Mesothelial cell of epicardium (in vitro differentiated cells): ENCODE measurements around the gene ZNF213. TPM values are rescaled to one million over a fixed set of nuclear protein-coding genes. Genes with fewer than 3 reads are reported as not detected.

ENCODE experiments used
- DNase-seq, 2 experiments: peaks; one replicate each; pipeline ENCODE4 v3.0.0; 2021; ENCODE audit warnings: low spot score in 2 of 2; ENCODE audit not compliant: unreplicated experiment in 2 of 2
- H3K27ac Mint-ChIP-seq: 2 replicates; pipeline ENCODE4 v1.8.0; 2021; ENCODE audit warnings: mixed read lengths
- H3K27me3 Mint-ChIP-seq: 2 replicates; pipeline ENCODE4 v1.8.0; 2021; ENCODE audit warnings: low read depth, mixed read lengths
- H3K36me3 Mint-ChIP-seq: 2 replicates; pipeline ENCODE4 v1.8.0; 2021; ENCODE audit warnings: mixed read lengths
- H3K4me1 Mint-ChIP-seq: 2 replicates; pipeline ENCODE4 v1.8.0; 2021; ENCODE audit warnings: mixed read lengths
- H3K4me3 Mint-ChIP-seq: 2 replicates; pipeline ENCODE4 v1.8.0; 2021; ENCODE audit warnings: mild to moderate bottlenecking, moderate library complexity, mixed read lengths
- H3K9me3 Mint-ChIP-seq: 2 replicates; pipeline ENCODE4 v1.8.0; 2021; ENCODE audit warnings: mixed read lengths
- total RNA-seq: library from RNA; stranded (reverse); gene quantifications from 3 replicates; pipeline ENCODE4 v1.2.1, GENCODE V29; 2021
- TF ChIP-seq, protein P1 (sequence below): fragments of 200-600 bp; sonication (generic); IDR thresholded peaks from one replicate; pipeline ENCODE4 v1.5.0; 2021; ENCODE audit warnings: antibody characterized with exemption; ENCODE audit not compliant: unreplicated experiment

Gene ZNF213
- total RNA-seq, 1 donor from 2014 or later, result 13.4 TPM

GRCh38 chr16:3171181-3171854, 36.5 kb downstream of the ZNF213 start:
- Mint-ChIP-seq H3K27me3 (peaks cover 77% of the 10 kb centered on the region), H3K27ac (no peak overlapping the region), H3K36me3 (no peaks in the 10 kb centered on the region), H3K9me3 (no peaks in the 10 kb centered on the region), H3K4me3 (no peak overlapping the region), H3K4me1 (peaks cover 19% of the 10 kb centered on the region)
- no peak for DNase-seq
- TF ChIP-seq, protein P1, sequence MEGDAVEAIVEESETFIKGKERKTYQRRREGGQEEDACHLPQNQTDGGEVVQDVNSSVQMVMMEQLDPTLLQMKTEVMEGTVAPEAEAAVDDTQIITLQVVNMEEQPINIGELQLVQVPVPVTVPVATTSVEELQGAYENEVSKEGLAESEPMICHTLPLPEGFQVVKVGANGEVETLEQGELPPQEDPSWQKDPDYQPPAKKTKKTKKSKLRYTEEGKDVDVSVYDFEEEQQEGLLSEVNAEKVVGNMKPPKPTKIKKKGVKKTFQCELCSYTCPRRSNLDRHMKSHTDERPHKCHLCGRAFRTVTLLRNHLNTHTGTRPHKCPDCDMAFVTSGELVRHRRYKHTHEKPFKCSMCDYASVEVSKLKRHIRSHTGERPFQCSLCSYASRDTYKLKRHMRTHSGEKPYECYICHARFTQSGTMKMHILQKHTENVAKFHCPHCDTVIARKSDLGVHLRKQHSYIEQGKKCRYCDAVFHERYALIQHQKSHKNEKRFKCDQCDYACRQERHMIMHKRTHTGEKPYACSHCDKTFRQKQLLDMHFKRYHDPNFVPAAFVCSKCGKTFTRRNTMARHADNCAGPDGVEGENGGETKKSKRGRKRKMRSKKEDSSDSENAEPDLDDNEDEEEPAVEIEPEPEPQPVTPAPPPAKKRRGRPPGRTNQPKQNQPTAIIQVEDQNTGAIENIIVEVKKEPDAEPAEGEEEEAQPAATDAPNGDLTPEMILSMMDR, result no peak

- no peaks in the 10 kb centered on the region for H3K36me3 Mint-ChIP-seq
- peaks cover 84% of the 10 kb centered on the region for H3K27me3 Mint-ChIP-seq
- no peak overlapping the region for H3K4me3 Mint-ChIP-seq
- H3K9me3 Mint-ChIP-seq, result no peaks in the 10 kb centered on the region
- H3K27ac Mint-ChIP-seq, result no peak overlapping the region
- peaks cover 13% of the 10 kb centered on the region for H3K4me1 Mint-ChIP-seq
- TF ChIP-seq, protein P1, result no peak
- no peak for DNase-seq
Measured at GRCh38 chr16:3171855-3172593, 37.2 kb downstream of the ZNF213 start.

GRCh38 chr16:3173892-3174617, 39.2 kb downstream of the ZNF213 start:
- Mint-ChIP-seq H3K27ac (peak overlapping the region; percentile 21), H3K36me3 (no peaks in the 10 kb centered on the region), H3K27me3 (peaks cover 96% of the 10 kb centered on the region), H3K9me3 (no peaks in the 10 kb centered on the region), H3K4me3 (peak overlapping the region; percentile 60), H3K4me1 (peaks cover 11% of the 10 kb centered on the region)
- TF ChIP-seq, protein P1, result peak; percentile 37
- no peak for DNase-seq

- Mint-ChIP-seq H3K9me3 (no peaks in the 10 kb centered on the region), H3K27me3 (peaks cover 96% of the 10 kb centered on the region), H3K4me1 (peaks cover 11% of the 10 kb centered on the region), H3K27ac (no peak overlapping the region), H3K36me3 (no peaks in the 10 kb centered on the region), H3K4me3 (peak overlapping the region; percentile 60)
- TF ChIP-seq, protein P1, result peak; percentile 7
- DNase-seq, result no peak
Measured at GRCh38 chr16:3174618-3175148, 39.9 kb downstream of the ZNF213 start.

DNA sequence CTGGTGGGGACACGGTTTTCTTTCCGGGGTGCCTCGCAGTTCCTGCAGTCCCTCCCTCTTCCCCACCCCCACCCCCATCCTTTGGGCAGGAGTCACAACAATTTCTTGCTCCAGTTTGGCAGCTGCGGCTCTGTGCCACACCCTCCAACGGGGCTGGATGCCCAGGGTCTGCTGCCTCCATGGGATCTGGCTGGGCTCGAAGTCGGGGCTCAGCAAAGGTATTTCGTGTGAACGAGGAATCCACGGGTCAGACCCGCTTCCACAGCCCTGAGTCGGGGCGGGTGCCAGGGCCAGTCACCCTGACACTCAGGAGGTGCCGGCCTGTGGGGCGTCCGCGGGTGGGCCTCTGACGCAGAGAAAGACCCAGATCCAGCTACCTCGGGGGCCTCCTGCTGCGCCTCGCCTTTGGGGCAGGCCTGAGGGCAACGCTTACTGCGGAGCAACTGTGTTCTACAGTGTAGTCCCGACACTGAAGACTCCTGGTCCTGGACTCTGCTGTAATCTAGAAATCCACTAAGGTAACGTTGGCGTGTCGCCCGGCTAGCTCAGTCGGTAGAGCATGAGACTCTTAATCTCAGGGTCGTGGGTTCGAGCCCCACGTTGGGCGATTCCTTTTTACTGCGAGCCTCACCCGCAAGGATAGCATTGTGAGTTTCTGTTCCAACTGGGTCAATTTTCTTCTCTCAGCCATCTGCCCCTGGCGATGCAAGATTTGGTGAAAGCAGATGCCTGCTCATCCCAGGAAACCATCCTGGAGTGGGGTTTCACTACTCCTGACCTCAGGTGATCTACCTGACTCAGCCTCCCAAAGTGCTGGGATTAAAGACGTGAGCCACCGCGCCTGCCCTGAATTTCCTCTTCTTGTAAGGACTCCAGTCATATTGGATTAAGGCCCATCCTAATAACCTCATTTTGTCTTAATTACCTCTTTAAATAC, 40.6 kb downstream of the ZNF213 start:
- TF ChIP-seq, protein P1, result no peak
- peak overlapping the region; percentile 28 for H3K4me3 Mint-ChIP-seq
- H3K27ac Mint-ChIP-seq, result no peak overlapping the region
- H3K4me1 Mint-ChIP-seq, result peaks cover 11% of the 10 kb centered on the region
- no peaks in the 10 kb centered on the region for H3K36me3 Mint-ChIP-seq
- no peak for DNase-seq
- H3K9me3 Mint-ChIP-seq, result no peaks in the 10 kb centered on the region
- peaks cover 96% of the 10 kb centered on the region for H3K27me3 Mint-ChIP-seq
